Measurements from ENCODE around the gene KCNT2.

Gene KCNT2

DNA sequence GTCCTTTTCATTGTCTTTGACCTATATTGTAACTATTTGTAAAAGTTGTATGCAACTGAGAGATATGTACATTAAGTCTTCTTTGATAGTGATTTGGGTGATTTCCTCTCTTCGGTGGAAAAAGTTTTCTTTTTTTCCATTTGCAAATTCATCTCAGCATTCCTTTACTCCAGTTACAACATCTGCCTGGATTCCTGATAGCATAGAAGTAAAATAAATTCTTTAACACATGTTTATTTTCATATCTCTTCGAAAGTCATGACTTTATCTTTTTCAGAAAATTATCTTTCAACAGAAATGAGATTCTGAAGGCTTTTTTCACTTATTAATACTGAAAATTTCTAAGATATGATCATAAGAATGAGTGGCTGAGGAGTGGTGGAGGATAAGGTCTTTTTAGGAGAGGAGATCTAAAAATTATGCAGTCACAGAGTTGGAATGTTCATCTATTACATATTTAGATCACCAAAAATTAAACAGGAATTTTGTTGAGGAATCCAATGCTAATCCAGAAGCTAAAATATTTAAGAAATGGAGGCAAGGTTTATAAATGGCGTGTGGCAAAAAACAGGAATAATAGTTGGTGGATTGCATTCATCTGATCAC is 400.5 kb downstream of the KCNT2 start:
- DNase-seq (ENCODE audit: low read depth in 2 of 2): no peak

DNA sequence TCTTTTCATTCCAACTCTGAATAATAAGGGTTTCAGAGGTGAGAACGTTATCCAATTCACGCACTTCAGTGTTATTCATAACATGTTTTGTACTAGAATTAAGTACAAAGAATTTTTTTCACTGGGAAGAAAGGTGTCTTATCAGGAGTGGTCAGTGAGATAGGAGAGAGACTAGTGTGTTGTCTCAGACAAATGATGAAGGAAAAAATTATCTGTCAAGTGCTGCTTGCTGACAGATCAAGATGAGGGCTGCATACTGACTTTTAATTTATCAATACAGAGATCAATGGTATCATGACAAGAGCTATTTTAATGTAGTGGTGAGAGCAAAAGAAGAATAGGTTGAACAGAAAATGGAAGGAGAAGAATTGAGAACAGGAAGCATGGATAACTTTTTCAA is 402.4 kb downstream of the KCNT2 start:
- no peak for DNase-seq (ENCODE audit: low read depth in 2 of 2)

DNA sequence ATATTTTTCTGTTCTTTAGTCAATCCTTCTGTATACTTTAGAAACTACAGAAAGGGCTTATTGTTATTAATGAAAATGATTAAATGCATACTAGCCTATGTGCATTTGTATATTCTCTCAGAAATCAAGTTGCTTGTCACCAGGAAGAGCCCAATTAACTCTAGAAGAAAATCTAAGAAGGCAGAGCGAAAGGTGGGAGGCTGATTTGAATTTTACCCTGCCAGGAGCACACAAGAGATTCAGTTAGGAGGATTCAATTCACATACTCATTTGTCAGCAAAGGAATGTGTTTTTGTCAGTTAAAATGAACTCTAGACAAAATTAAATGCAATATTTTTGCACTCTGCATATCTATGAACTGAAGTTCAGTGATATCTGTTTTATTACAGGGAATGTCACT is 411.8 kb downstream of the KCNT2 start:
- no peak for DNase-seq (ENCODE audit: low read depth in 2 of 2)

DNA sequence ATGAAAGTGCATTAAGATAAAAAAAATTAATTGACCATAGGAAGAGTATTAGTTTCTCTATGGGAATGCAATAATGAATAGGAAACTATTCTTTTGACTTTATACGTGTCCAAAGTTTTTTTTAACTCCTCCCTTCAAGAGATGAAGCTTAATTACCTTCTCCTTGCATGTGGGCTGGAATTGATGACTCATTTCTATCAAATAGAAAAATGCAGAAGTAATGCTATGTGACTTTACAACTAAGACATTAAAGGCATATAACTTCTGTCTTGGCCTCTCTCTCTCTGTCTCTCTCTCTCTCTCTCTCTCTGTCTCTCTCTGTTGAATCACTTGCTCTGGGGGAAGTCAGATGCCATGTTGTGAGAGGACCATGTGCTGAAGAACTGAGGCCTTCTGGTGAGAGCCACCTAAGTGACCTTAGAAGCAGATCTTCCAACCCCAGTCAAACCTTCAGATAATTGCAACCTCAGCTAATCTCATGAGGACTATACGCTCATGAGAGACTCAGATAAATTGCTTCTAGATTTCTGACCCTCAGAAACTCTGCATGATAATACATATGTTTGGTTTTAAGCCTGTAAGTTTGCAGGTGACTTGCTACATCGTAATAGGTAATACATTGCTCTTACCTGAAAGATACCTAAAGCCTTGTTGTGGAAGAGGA is 414.2 kb downstream of the KCNT2 start:
- DNase-seq (ENCODE audit: low read depth in 2 of 2): no peak

DNA sequence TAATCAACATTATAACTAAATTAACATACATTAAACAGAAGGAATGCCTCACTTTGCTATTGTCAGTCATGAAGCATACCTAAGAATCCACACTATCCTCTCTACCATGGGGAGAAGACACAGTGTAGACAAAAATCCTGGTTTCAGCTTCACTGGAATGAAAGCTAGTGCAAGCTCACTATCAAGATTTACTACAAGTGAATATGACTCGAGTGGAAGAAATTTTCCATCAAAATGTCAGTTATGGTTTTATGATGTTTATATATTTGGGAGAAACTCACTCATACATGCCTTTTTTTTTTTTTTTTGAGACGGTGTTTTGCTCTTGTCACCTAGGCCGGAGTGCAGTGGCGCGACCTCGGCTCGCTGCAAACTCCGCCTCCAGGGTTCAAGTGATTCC is 424.3 kb downstream of the KCNT2 start:
- DNase-seq (ENCODE audit: low read depth in 2 of 2): no peak

DNA sequence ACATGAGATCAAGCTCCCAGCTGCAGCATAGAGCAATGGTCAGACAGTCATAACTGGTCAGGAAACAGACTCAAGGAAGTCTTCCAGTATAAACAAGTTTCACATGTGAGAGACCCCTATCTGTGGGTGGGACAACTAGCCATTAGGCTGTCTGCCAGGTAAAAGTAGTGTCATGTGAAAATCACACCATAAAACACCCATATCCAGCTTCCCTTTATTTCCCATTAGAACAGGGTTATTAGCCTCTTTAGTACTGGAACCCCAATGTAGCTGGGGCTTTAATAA is 426.7 kb downstream of the KCNT2 start:
- no peak for DNase-seq (ENCODE audit: low read depth in 2 of 2)

DNA sequence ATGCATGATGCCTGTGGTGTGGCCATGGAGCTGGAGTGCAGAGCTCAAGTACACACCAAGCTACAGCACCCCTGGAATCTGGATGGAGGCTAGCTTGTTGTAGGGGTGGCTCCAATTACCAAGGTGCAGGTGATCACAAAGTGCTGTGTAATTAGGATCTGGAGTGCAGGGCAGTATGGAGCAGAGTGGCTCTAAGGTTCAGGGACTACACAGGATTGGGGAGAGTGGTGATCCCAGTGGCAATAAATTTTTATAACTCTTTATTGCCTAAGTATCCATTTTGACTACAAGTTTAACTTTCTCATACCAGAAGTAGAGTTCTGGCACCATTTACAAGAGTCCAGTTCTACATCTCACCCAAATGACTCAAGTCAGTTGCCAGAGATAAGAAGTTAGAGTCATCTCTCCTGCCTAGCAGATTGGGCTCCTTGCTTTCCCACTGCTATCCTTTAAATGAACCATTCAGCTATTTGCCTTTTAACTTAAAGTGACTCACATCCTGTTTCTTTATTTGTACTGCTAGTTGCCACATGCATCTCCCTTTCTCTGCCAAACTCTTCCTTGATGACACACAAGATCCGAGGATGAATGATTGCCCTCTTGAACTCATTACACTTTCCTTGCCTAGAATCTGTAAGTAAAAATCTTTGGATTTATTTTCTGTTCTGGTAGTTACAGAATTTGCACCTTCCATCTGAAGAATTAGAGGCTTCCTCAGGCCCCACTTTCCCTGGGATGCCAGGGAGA is 427.2 kb downstream of the KCNT2 start:
- no peak for DNase-seq (ENCODE audit: low read depth in 2 of 2)

DNA sequence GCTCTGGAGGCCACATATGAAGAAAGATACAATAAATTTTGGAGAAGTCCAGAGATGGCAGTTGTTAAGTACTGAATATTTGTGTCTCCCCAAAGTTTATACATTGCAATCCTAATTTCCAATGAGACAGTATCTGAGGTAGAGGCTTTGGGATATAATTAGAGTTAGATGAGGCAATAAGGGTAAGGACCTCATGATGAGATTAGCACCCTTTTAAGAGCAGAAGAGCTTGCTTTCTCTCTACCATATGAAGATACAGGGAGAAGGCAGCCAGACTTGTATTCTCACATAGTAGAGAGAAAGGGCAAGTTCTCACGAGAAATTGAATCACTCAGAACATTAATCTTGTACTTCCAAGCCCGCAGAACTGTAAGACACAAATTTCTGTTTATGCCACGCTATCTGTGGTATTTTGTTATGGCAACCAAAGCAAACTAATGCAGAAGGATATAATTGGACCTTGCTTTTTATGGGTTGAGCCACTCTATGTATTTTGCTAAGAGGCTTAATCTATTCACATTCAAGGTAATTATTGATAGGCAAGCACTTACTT is 430.1 kb downstream of the KCNT2 start:
- no peak for DNase-seq (ENCODE audit: low read depth in 2 of 2)
